CD4-positive, alpha-beta T cell (primary cell): Measurements from ENCODE around the gene LSM14A. TPM values are rescaled to one million over a fixed set of nuclear protein-coding genes. Genes with fewer than 3 reads are reported as not detected.

ENCODE experiments used
- ATAC-seq: fragments of 200-7000 bp; cut with Tn5 transposase; one replicate; pipeline ENCODE4 v1.10.0; 2022; ENCODE audit warnings: mild to moderate bottlenecking; ENCODE audit not compliant: poor library complexity
- CTCF ChIA-PET: fragments of 350-600 bp; sonication (Branson Sonifier 250); formaldehyde crosslinking; loops from one replicate; lab custom pipeline; 2021; ENCODE audit warnings: antibody characterized with exemption, inconsistent platforms; lab: Charles Lee
- POLR2A ChIA-PET: fragments of 350-600 bp; sonication (Branson Sonifier 250); formaldehyde crosslinking; loops from one replicate; lab custom pipeline; 2021; ENCODE audit warnings: antibody characterized with exemption, inconsistent platforms; lab: Charles Lee
- DNase-seq, 14 experiments: peaks; one replicate each; pipeline ENCODE4 v3.0.0-alpha.2; 2013 to 2020; ENCODE audit warnings: mixed read lengths in 2 of 14
- H3K27ac ChIP-seq, 2 donors: one replicate each; pipeline versions ENCODE4 v1.5.1 to v1.7.0; 2013; ENCODE audit warnings: low read length in 2 of 2, low read depth in 1 of 2, mild to moderate bottlenecking in 1 of 2
- H3K27me3 ChIP-seq, 2 experiments: 1 replicate in 1 of 2; 2 replicates in 1 of 2; pipeline versions ENCODE4 v1.6.1 to v1.7.0; 2013; ENCODE audit warnings: low read length in 2 of 2, control low read depth in 1 of 2, mild to moderate bottlenecking in 1 of 2, moderate library complexity in 1 of 2; ENCODE audit not compliant: insufficient read depth in 2 of 2, control insufficient read depth in 1 of 2
- H3K36me3 ChIP-seq: one replicate; pipeline ENCODE4 v1.6.1; 2013; ENCODE audit warnings: low read length, control low read depth; ENCODE audit not compliant: insufficient read depth
- H3K4me1 ChIP-seq: one replicate; pipeline ENCODE4 v1.6.1; 2013; ENCODE audit warnings: low read length, control low read depth; ENCODE audit not compliant: insufficient read depth
- H3K4me3 ChIP-seq: one replicate; pipeline ENCODE4 v1.5.1; 2013; ENCODE audit warnings: mild to moderate bottlenecking, low read length, moderate library complexity
- H3K9me3 ChIP-seq, 2 experiments: 1 replicate in 1 of 2; 2 replicates in 1 of 2; pipeline versions ENCODE4 v1.6.1 to v1.7.0; 2013; ENCODE audit warnings: low read length in 2 of 2, mild to moderate bottlenecking in 2 of 2, control low read depth in 1 of 2, moderate library complexity in 1 of 2; ENCODE audit not compliant: control insufficient read depth in 1 of 2, insufficient read depth in 1 of 2
- H3K27ac Mint-ChIP-seq: one replicate; pipeline ENCODE4 v1.8.0; 2020; ENCODE audit warnings: mixed read lengths
- H3K27me3 Mint-ChIP-seq: one replicate; pipeline ENCODE4 v1.8.0; 2021; ENCODE audit warnings: mixed read lengths
- H3K36me3 Mint-ChIP-seq: one replicate; pipeline ENCODE4 v1.8.0; 2021; ENCODE audit warnings: low read depth, mixed read lengths
- H3K4me1 Mint-ChIP-seq: one replicate; pipeline ENCODE4 v1.8.0; 2021; ENCODE audit warnings: low read depth, mixed read lengths
- H3K4me3 Mint-ChIP-seq: one replicate; pipeline ENCODE4 v1.8.0; 2020; ENCODE audit warnings: mild to moderate bottlenecking, mixed read lengths
- H3K9me3 Mint-ChIP-seq: one replicate; pipeline ENCODE4 v1.8.0; 2020; ENCODE audit warnings: mixed read lengths
- intact Hi-C, 2 experiments: fragments of 100-400 bp; cut with DNase I in 1 of 2; cut with micrococcal nuclease in 1 of 2; formaldehyde crosslinking; loops; one replicate each; pipeline versions ENCODE4 v1.15.1 to v1.9.0; 2023 to 2025; cut with DNase I, micrococcal nuclease
- total RNA-seq, 174 experiments: library from RNA in 2 of 174; stranded (reverse) in 2 of 174; gene quantifications; one replicate each; pipeline ENCODE4 v1.2.3 and lab custom pipeline; 2021 to 2026
- TF ChIP-seq, protein P1 (sequence below): fragments of 200-600 bp; IDR thresholded peaks from one replicate; pipeline ENCODE4 v1.8.0; 2022; ENCODE audit warnings: antibody characterized with exemption, mild to moderate bottlenecking

Gene LSM14A
- total RNA-seq, 2 experiments from 2014 or later = 210 to 217 TPM

DNA sequence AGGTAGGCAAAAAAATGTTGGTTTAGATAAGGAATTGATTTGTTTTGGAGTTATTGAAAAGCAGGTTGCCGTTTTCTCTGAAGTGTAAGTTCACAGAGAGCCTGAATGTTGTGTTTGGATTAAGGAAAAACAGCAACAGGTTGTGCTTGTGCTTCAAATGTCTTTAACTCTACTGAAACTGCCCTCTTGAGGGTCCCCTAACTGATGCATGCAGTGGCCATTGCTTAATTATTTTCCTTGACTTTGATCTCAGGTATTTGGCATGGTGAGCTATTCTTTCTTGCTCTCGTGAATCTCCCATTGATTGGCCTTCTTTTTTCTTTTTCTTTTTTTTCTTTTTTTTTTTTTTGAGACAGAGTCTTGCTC is 85.2 kb downstream of the LSM14A start:
- ChIA-PET POLR2A (interaction anchor here (1.0 kb wide), 1 partner anchor 12 kb away, joined by 5 read pairs; no protein-coding TSS in a partner anchor), CTCF (interaction anchor here (0.6 to 0.7 kb wide), 2 partner anchors 31 to 63 kb away, joined by 3 to 4 read pairs; no protein-coding TSS in a partner anchor)
- no peak overlapping the region for H3K27ac ChIP-seq
- peaks cover 48% of the 10 kb centered on the region for H3K4me1 ChIP-seq
- DNase-seq = no peak
- TF ChIP-seq, protein P1, sequence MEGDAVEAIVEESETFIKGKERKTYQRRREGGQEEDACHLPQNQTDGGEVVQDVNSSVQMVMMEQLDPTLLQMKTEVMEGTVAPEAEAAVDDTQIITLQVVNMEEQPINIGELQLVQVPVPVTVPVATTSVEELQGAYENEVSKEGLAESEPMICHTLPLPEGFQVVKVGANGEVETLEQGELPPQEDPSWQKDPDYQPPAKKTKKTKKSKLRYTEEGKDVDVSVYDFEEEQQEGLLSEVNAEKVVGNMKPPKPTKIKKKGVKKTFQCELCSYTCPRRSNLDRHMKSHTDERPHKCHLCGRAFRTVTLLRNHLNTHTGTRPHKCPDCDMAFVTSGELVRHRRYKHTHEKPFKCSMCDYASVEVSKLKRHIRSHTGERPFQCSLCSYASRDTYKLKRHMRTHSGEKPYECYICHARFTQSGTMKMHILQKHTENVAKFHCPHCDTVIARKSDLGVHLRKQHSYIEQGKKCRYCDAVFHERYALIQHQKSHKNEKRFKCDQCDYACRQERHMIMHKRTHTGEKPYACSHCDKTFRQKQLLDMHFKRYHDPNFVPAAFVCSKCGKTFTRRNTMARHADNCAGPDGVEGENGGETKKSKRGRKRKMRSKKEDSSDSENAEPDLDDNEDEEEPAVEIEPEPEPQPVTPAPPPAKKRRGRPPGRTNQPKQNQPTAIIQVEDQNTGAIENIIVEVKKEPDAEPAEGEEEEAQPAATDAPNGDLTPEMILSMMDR = no peak
- peaks cover 3% of the 10 kb centered on the region for H3K36me3 ChIP-seq
- no peaks in the 10 kb centered on the region for H3K9me3 ChIP-seq
- no peak for ATAC-seq
- peaks cover 37% of the 10 kb centered on the region for H3K36me3 Mint-ChIP-seq
- intact Hi-C loops = loop anchor here in 1 of 2 experiments (5.0 kb wide), 1 partner anchor 40 kb away; no protein-coding TSS in a partner anchor
- H3K27me3 ChIP-seq = no peaks in the 10 kb centered on the region
- H3K4me1 Mint-ChIP-seq = peaks cover 72% of the 10 kb centered on the region
- no peaks in the 10 kb centered on the region for H3K9me3 Mint-ChIP-seq
- H3K27me3 Mint-ChIP-seq = no peaks in the 10 kb centered on the region
- peak overlapping the region; percentile 98 for H3K4me3 Mint-ChIP-seq
- H3K4me3 ChIP-seq = no peak overlapping the region
- peak overlapping the region; percentile 94 for H3K27ac Mint-ChIP-seq

DNA sequence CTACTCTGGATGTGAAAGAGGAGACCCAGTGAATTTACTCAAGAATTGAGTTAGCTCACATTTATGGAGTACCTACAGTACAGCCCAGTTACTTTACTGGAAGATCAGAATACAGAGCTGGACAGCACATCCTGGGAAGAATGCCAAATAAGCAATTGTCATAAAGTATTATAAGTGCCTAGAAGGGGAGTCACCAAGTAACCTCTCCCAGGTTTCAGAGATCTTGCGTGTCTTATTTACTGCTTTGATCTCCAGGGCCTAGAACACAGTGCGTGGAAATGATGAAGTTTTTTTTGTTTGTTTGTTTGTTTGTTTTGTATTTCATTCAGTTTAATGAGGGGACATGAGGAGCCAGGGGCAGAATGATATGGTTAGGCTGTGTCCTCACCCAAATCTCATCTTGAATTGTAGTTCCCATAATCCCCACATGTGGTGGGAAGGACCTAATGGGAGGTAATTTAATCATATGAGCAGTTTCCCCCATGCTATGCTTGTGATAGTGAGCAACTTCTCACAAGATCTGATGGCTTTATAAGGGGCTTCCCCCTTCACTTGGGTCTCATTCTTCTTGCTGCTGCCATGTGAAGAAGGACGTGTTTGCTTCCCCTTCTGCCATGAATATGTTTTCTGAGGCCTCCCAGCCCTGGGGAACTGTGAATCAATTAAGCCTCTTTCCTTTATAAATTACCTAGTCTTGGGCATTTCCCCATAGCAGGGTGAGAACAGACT is 87.2 kb downstream of the LSM14A start:
- intact Hi-C loops = loop anchor here in 1 of 2 experiments (5.0 kb wide), 1 partner anchor 42 kb away; no protein-coding TSS in a partner anchor
- TF ChIP-seq, protein P1 = no peak
- H3K4me3 Mint-ChIP-seq = peak overlapping the region; percentile 46
- peaks cover 72% of the 10 kb centered on the region for H3K4me1 Mint-ChIP-seq
- CTCF ChIA-PET = no interaction called here
- ATAC-seq (no peak), DNase-seq (no peak)
- no peak overlapping the region for H3K4me3 ChIP-seq
- POLR2A ChIA-PET = interaction anchor here (0.6 kb wide), 1 partner anchor 32 kb away, joined by 3 read pairs; no protein-coding TSS in a partner anchor
- peaks cover 39% of the 10 kb centered on the region for H3K36me3 Mint-ChIP-seq
- no peaks in the 10 kb centered on the region for H3K9me3 ChIP-seq
- no peaks in the 10 kb centered on the region for H3K27me3 ChIP-seq
- H3K27ac ChIP-seq = no peak overlapping the region
- H3K4me1 ChIP-seq = peaks cover 43% of the 10 kb centered on the region
- H3K27me3 Mint-ChIP-seq = no peaks in the 10 kb centered on the region
- peak overlapping the region; percentile 79 for H3K27ac Mint-ChIP-seq
- H3K36me3 ChIP-seq = peaks cover 3% of the 10 kb centered on the region
- no peaks in the 10 kb centered on the region for H3K9me3 Mint-ChIP-seq

DNA sequence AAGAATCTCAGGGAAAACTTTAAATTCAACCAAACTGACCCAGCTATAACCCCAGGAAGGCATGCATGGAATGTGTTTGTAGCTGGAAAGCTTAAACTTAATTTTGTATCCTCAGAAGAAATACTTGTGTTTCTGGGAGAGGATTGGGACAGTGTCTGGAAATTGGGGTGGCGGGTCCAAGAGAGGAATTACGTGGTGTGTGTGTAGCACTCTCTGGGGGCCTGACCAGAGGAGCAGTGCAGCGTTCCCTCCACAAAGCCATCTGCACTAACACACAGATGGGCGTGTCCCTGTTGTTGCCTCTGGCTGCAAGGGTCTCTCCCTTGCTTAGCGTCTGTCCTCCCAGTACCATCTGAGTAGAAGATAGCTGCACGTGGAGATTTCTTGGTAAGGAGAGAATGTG is 88.5 kb downstream of the LSM14A start:
- no peak for DNase-seq
- Histone ChIP-seq H3K36me3 (peaks cover 6% of the 10 kb centered on the region), H3K4me1 (peaks cover 49% of the 10 kb centered on the region), H3K27me3 (no peaks in the 10 kb centered on the region), H3K4me3 (no peak overlapping the region), H3K27ac (no peak overlapping the region), H3K9me3 (no peaks in the 10 kb centered on the region)
- POLR2A ChIA-PET = interaction anchor here (0.6 to 2.3 kb wide), 4 partner anchors 9 to 47 kb away, joined by 3 to 10 read pairs (median 5); no protein-coding TSS in a partner anchor
- TF ChIP-seq, protein P1 = no peak
- Mint-ChIP-seq H3K4me1 (peaks cover 78% of the 10 kb centered on the region), H3K27ac (peak overlapping the region; percentile 82), H3K36me3 (peaks cover 36% of the 10 kb centered on the region), H3K9me3 (no peaks in the 10 kb centered on the region), H3K4me3 (peak overlapping the region; percentile 56), H3K27me3 (no peaks in the 10 kb centered on the region)
- intact Hi-C loops = no loop called here
- CTCF ChIA-PET = interaction anchor here (1.0 kb wide), 1 partner anchor 86 kb away, joined by 3 read pairs; no protein-coding TSS in a partner anchor
- ATAC-seq = no peak
